ENCODE data around the gene PIGU.

Gene PIGU

DNA sequence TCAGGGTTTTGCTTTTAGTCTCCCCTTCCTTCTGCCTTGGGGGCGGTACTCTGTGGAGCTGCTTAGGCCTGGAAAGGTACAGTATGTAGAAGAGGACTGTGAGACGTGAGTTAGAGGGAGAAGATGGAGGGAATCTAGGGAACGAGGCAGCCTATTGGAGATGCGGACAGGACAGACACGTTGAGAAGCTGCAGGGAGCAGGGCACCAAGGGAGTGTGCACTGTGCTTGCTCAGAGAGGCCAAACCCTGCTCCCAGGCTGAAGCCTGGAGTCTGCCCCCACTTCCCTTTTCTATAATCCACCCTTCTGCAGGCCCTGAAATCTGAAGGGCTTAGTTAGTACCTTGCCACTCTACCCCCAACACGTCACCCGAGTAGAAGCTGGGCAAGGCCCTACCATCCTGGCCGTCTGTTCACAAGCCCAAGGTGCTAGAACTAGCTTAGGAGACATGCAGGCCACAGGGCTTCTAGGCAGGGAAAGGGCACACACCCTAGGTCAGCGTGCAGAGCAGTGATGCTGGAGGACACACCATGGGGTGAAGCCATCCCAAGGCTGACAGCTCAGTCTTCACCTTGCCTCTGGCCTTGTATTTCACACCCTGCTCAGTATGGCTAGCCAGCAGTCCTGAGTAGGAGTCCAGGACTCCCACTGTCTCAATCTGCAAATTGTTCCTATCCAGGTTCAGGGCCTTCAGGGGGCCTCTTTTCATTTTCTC is 34.1 kb upstream of the PIGU start:
- Histone ChIP-seq H3K4me3 (replicated peaks; ENCODE audit: insufficient read depth, low read length) (no peak overlapping the region), H3K27ac (replicated peaks) (no peak overlapping the region), H3K27me3 (ENCODE audit: insufficient read depth, poor library complexity, severe bottlenecking) (no peaks in the 10 kb centered on the region)
- peak in 1 of 2 experiments; percentile 42 for DNase-seq (ENCODE audit: low read depth in 1 of 2, low spot score in 1 of 2)
- TF ChIP-seq GABPA (IDR thresholded peaks at IDR 0.05; ENCODE audit: low read depth) (no peak), SPI1 (IDR thresholded peaks at IDR 0.05; ENCODE audit: borderline replicate concordance, low read depth) (peak; percentile 95)
- TF ChIP-seq, protein P1, sequence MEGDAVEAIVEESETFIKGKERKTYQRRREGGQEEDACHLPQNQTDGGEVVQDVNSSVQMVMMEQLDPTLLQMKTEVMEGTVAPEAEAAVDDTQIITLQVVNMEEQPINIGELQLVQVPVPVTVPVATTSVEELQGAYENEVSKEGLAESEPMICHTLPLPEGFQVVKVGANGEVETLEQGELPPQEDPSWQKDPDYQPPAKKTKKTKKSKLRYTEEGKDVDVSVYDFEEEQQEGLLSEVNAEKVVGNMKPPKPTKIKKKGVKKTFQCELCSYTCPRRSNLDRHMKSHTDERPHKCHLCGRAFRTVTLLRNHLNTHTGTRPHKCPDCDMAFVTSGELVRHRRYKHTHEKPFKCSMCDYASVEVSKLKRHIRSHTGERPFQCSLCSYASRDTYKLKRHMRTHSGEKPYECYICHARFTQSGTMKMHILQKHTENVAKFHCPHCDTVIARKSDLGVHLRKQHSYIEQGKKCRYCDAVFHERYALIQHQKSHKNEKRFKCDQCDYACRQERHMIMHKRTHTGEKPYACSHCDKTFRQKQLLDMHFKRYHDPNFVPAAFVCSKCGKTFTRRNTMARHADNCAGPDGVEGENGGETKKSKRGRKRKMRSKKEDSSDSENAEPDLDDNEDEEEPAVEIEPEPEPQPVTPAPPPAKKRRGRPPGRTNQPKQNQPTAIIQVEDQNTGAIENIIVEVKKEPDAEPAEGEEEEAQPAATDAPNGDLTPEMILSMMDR (IDR thresholded peaks at IDR 0.05; ENCODE audit: insufficient read depth, low read length) = no peak
- TF ChIP-seq, protein P2, sequence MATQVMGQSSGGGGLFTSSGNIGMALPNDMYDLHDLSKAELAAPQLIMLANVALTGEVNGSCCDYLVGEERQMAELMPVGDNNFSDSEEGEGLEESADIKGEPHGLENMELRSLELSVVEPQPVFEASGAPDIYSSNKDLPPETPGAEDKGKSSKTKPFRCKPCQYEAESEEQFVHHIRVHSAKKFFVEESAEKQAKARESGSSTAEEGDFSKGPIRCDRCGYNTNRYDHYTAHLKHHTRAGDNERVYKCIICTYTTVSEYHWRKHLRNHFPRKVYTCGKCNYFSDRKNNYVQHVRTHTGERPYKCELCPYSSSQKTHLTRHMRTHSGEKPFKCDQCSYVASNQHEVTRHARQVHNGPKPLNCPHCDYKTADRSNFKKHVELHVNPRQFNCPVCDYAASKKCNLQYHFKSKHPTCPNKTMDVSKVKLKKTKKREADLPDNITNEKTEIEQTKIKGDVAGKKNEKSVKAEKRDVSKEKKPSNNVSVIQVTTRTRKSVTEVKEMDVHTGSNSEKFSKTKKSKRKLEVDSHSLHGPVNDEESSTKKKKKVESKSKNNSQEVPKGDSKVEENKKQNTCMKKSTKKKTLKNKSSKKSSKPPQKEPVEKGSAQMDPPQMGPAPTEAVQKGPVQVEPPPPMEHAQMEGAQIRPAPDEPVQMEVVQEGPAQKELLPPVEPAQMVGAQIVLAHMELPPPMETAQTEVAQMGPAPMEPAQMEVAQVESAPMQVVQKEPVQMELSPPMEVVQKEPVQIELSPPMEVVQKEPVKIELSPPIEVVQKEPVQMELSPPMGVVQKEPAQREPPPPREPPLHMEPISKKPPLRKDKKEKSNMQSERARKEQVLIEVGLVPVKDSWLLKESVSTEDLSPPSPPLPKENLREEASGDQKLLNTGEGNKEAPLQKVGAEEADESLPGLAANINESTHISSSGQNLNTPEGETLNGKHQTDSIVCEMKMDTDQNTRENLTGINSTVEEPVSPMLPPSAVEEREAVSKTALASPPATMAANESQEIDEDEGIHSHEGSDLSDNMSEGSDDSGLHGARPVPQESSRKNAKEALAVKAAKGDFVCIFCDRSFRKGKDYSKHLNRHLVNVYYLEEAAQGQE (IDR thresholded peaks at IDR 0.05; ENCODE audit: insufficient replicate concordance, low read depth) = no peak

DNA sequence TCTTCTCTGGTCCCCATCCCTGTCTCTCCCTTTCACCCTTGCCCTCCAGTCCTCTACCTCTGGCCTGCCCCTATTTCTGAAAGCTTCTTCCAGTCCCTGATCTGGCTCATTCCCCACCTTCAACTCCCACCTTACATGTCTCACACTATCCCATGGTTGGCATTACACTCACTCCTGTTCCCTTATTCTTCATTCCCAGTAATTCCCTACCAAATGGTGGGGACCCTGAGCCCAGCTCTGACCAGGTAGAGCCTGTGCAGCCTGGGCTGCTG is 33.6 kb upstream of the PIGU start:
- no peak for TF ChIP-seq SPI1 (IDR thresholded peaks at IDR 0.05; ENCODE audit: borderline replicate concordance, low read depth)

DNA sequence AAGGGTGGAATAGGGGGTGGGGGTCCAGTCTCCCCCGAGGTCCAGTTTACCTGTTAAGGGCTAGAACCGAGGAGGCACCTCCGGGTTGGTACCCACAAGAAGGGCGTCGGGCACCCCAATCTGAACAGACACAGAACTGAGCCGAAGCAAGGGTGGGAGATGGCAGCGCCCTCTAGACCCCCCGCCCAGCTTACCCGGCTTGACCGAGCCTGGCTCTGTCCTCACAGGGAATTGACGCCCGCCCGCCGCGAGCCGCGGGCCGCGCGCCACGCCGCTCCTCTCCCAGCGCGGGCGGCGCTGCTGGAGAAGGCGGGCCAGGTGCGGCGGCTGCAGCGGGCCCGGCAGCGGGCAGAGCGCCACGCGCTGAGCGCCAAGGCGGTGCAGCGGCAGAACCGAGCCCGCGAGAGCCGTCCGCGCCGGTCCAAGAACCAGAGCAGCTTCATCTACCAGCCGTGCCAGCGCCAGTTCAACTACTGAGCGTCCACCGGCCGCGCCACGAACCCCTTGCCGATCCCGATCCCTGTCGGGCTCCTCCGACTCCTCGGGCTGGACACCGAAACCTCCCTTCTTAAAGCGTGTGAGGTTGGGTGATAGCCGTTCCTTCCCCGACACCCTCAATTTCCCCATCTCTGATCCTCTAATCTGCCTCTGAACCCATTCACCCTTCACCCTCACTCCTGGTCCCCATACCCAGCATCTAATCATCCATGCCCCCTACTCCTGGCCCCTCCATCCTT is 33.1 kb upstream of the PIGU start:
- TF ChIP-seq, protein P2 (IDR thresholded peaks at IDR 0.05; ENCODE audit: insufficient replicate concordance, low read depth) = no peak
- TF ChIP-seq, protein P1 (IDR thresholded peaks at IDR 0.05; ENCODE audit: insufficient read depth, low read length) = no peak
- TF ChIP-seq GABPA (IDR thresholded peaks at IDR 0.05; ENCODE audit: low read depth) = no peak
- no peak for TF ChIP-seq SPI1 (IDR thresholded peaks at IDR 0.05; ENCODE audit: borderline replicate concordance, low read depth)
- no peak for TF ChIP-seq POLR2AphosphoS5 (IDR thresholded peaks at IDR 0.05; ENCODE audit: low read depth)
- no peak overlapping the region for H3K27ac ChIP-seq (replicated peaks)
- no peaks in the 10 kb centered on the region for H3K27me3 ChIP-seq (ENCODE audit: insufficient read depth, poor library complexity, severe bottlenecking)
- DNase-seq (ENCODE audit: low read depth in 1 of 2, low spot score in 1 of 2) = peak in 1 of 2 experiments; percentile 52
- peak overlapping the region; percentile 82 for H3K4me3 ChIP-seq (replicated peaks; ENCODE audit: insufficient read depth, low read length)

More for the DNA sequence above, 33.6 kb upstream of the PIGU start:
- Histone ChIP-seq H3K27ac (replicated peaks) (no peak overlapping the region), H3K27me3 (ENCODE audit: insufficient read depth, poor library complexity, severe bottlenecking) (no peaks in the 10 kb centered on the region), H3K4me3 (replicated peaks; ENCODE audit: insufficient read depth, low read length) (no peak overlapping the region)
- DNase-seq (ENCODE audit: low read depth in 1 of 2, low spot score in 1 of 2) = no peak

DNA sequence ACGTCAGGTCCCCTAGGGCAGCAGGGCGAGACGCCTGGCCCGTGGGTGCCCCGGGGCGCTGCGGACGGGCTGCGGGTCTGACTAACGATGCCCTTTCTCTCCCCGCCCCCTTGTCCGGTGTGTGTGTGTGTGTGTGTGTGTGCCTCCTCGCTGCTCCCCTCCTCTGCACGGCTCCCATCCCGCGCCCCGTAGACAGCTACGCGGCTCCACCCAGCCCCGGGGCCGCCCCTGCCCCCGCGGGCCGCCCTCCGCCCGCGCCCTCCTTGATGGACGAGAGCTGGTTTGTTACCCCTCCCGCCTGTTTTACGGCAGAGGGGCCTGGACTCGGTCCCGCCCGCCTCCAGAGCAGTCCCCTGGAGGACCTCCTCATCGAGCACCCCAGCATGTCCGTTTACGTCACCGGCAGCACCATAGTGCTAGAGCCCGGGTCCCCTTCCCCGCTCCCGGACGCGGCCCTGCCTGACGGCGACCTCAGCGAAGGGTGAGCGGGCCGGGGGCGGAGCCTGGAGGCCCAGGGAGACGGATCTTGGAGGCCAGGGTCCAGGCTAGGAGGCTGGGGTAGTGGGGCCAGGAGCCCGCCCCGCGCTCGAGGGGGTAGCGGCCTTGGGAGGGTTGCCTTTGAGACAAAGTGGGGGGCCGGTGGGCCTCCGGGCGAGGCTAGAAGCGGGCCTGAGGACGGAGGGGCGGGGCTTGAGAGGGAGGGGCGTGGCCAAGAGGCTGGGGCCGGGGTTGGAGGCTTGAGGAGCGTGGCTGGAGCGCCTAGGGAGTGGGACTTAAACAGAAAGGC is 32.3 kb upstream of the PIGU start:
- Histone ChIP-seq H3K4me3 (replicated peaks; ENCODE audit: insufficient read depth, low read length) (peak overlapping the region; percentile 82), H3K27me3 (ENCODE audit: insufficient read depth, poor library complexity, severe bottlenecking) (no peaks in the 10 kb centered on the region), H3K27ac (replicated peaks) (peak overlapping the region; percentile 54)
- TF ChIP-seq POLR2AphosphoS5 (IDR thresholded peaks at IDR 0.05; ENCODE audit: low read depth) = no peak
- TF ChIP-seq, protein P2 (IDR thresholded peaks at IDR 0.05; ENCODE audit: insufficient replicate concordance, low read depth) = no peak
- TF ChIP-seq, protein P1 (IDR thresholded peaks at IDR 0.05; ENCODE audit: insufficient read depth, low read length) = no peak
- no peak for TF ChIP-seq SPI1 (IDR thresholded peaks at IDR 0.05; ENCODE audit: borderline replicate concordance, low read depth)
- TF ChIP-seq GABPA (IDR thresholded peaks at IDR 0.05; ENCODE audit: low read depth) = no peak
- DNase-seq (ENCODE audit: low read depth in 1 of 2, low spot score in 1 of 2) = peak; percentile 54 to 63

Data from HL-60 (cell line).